Pons (tissue), 1 donor: ENCODE measurements around the gene GRK2.

Source experiments
- DNase-seq: peaks from one replicate; pipeline ENCODE4 v3.0.0-alpha.2; 2016; ENCODE audit warnings: low spot score

GRK2 gene

GRCh38 chr11:67270256-67271204, 4.3 kb downstream of the GRK2 start:
- DNase-seq: no peak

DNA sequence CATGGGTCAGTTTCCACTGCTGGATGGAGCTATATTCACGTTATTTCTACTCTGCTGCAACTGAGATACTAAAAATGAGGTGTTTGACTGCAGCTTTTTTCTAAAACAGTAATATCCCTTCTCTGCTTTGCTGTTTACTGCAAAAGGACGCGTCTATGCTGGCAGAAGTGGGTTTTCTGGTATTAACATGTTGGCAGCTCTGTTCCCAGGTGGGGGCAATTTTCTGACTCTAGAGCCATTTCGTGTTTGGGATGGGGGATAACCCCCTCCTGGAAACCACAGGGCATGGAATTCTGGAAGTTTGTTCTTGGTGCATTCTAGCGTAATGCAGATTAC, 4.9 kb downstream of the GRK2 start:
- no peak for DNase-seq

GRCh38 chr11:67271541-67272284, 5.4 kb downstream of the GRK2 start:
- DNase-seq: no peak

DNA sequence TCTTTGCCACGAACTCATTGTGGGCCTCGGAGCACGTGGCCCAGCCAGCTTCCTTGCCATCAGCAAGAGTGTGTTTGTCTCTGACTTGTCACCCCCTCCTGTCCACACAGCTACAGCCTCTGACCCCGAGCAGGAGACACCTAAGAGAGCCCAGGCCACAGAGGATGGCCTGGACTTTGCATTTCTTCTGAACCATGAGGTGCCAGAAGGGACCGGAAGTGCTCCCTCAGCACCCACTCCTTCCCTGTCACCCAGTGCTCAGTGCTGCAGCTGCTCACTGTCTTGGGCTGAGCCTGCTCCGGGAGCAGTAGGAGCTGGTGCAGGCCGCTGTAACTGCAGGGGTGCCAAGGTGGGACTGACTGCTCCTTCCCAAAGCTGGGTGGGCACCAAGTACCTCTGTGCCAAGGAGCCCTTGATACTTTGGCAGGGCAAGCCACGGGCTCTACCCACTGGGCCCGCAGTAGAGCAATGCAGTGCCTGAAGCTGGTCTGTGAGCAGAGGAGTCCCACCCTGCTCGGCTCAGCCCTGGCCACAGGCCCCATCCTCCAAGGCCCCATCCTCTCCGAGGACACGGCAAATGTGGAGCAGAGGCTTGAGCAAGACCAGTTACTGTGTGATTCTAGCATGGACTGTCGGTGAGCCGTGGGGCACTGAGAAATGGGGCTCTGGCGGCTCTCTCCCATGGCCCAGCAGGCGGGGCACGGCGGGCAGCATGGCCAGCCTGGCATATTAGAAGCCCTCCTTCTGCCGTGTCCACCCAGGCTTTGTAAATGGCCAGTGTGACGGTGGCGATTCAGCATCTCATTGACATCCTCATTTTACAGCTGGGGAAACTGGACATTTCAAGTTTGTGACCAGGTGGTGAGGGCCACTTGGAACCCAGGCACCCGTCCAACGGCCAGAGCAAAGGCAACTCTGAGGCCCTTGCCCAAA, 6.3 kb downstream of the GRK2 start:
- no peak for DNase-seq

DNA sequence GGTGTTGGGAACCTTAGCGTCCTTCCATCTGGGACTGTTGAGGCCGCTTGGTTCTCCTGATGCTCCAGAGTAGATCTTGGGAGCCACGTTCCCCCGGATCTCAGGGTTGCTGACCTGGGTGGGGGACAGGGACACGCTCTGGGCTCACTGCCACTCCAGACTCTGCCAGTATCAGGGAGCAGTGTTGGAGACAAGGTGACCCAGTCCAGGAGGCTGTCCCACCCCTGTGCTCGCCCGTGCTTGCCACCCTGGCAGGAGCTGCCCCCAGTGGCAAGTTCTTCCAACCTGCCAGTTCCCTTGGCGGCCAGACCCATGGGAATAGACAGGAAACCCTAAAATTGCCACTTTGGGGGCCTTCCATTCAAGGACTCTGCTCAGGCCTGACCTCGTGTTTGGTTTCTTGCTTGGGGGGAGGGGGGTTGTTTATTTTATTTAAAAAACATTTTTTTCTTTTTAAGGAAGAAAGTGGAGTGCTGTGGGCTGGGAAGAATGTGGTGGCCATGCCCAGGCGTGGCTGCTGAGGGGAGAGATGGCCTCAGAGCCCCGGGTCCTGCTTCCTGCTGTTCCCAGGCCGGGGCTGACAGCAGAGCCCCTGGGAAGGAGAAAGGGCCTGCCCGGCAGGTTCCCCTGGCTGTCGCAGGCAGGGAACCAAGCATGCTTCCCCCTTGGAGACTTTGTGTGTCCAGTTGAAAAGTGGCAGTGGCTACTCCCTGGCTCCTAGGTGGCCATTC, 7.2 kb downstream of the GRK2 start:
- DNase-seq: no peak

DNA sequence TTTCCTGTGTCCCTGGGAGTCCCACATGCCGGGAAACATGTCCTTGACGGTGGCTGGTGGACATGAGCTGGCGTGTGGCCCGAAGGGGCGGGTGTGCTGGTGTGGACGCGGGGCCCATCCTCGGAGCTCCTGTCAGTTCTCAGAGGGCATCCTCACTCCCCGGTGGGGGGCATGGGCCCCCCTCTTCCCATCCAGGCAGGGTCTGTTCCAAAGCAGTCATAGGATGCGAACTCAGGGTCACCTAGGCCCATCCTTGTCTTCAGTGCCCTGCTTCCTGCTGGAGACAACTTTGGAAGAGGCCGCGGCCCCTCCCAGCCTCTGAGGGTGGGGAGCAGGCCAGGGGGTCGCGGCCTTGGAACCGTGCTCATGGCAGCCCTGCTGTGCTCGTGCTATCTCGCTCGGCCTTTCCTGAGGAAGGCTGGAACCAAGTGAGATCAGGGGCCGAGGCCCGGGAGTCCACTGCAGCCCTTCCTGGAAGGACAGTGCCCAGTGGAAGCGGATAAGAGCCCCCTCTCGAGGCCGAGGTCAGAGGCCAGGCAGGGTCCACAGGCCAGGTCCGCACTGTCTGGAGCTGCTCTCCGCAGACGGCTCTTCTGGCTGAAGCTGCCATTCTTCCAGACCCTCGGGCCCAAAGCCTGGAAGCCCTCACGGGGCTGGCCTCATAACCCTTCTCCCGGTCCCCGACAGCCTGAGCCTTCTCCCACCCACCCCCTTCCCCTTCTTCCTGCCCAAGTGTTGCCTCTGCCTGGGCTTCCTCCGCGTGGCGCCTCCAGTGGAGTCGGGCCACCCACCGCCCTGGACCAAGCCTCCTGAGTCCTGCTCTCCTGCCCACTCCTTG, 8.7 kb downstream of the GRK2 start:
- no peak for DNase-seq

GRCh38 chr11:67275606-67276409, 9.5 kb downstream of the GRK2 start:
- DNase-seq: no peak

GRCh38 chr11:67276781-67277230, 10.5 kb downstream of the GRK2 start:
- no peak for DNase-seq

GRCh38 chr11:67277231-67277961, 11.1 kb downstream of the GRK2 start:
- peak; percentile 68 for DNase-seq

- no peak for DNase-seq
Measured at GRCh38 chr11:67278135-67278938, 12.1 kb downstream of the GRK2 start.

- no peak for DNase-seq
Measured at GRCh38 chr11:67278939-67279588, 12.8 kb downstream of the GRK2 start.

DNA sequence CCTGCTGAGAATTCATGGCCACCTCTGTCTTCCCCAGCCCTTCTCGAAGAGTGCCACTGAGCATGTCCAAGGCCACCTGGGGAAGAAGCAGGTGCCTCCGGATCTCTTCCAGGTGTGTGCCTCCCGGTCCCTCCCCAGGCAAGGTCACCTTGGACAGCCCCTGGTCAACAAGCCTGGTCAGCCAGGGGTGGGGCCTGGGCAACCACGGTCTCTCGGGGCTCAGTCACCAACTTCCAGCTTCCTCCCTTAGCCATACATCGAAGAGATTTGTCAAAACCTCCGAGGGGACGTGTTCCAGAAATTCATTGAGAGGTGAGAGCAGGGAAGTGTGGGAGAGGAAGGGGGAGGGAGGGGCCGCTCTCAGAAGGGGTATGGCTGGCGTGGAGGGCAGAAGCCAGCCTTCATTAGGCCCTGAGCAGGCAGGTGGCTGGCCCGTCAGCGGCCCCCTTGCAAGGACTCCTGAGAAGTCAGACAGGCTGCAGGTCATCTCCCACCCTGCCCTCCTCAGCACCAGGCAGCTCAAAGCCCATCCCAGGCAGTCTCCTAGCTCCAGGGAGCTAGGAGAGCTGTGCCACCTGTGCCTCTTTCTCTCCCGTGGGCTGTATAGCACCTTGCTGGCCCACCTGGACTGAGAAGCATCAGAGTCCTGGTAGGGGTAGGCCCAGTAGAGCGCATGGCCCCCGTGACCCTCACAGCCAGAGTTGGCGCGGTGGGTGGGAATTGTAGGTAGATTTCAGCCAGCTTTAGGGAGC, 13.5 kb downstream of the GRK2 start:
- DNase-seq: no peak

GRCh38 chr11:67280341-67280787, 14.1 kb downstream of the GRK2 start:
- no peak for DNase-seq

DNA sequence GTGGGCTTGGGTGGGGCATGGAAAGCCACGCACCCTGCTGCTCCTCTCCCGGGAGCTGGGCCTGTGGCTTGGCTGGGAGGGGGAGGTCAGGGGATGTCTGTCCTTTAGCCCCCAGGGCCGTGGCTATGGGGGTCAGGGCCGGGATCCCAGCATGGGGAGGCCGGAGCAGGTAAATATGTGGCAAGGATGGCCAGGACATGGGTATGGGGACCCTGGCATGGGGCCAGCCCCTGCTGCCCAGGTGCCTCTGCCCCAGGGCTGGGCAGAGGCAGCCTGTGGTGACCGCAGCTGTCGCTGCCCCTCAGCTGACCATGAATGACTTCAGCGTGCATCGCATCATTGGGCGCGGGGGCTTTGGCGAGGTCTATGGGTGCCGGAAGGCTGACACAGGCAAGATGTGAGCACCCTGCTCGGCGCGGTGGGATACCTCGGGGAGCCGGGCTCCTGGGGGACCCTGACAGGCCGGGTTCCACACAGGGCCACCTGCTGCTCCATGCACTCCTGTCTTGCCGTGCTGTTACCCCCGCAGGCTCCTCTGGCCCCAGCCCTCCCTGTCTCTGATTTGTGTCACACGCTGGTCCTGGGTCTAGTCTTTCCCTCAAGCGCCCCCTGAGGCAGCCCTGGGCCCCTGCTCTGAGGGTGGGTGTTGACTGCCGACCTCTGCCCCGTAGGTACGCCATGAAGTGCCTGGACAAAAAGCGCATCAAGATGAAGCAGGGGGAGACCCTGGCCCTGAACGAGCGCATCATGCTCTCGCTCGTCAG, 14.7 kb downstream of the GRK2 start:
- no peak for DNase-seq

GRCh38 chr11:67281552-67282150, 15.4 kb downstream of the GRK2 start:
- DNase-seq: no peak
